ENCODE data around the gene CACNA2D3.

CACNA2D3 gene

GRCh38 chr3:54783611-54784010 is 661.3 kb downstream of the CACNA2D3 start:
- Histone ChIP-seq H3K4me3 (no peak overlapping the region), H3K36me3 (no peaks in the 10 kb centered on the region), H3K27ac (no peak overlapping the region), H3K9me3 (no peaks in the 10 kb centered on the region), H3K4me1 (no peaks in the 10 kb centered on the region), H3K27me3 (no peaks in the 10 kb centered on the region)
- no peak for TF ChIP-seq CTCF (IDR thresholded peaks at IDR 0.05)
- intact Hi-C loops (cut with DNase I; ENCODE audit: low total_unique reads): no loop called here
- no peak for DNase-seq

GRCh38 chr3:54784021-54784420 is 661.7 kb downstream of the CACNA2D3 start:
- Histone ChIP-seq H3K27ac (no peak overlapping the region), H3K27me3 (no peaks in the 10 kb centered on the region), H3K4me3 (no peak overlapping the region), H3K4me1 (no peaks in the 10 kb centered on the region), H3K9me3 (no peaks in the 10 kb centered on the region), H3K36me3 (no peaks in the 10 kb centered on the region)
- intact Hi-C loops (cut with DNase I; ENCODE audit: low total_unique reads): no loop called here
- TF ChIP-seq CTCF (IDR thresholded peaks at IDR 0.05): no peak
- no peak for DNase-seq

GRCh38 chr3:54785976-54786375 is 663.6 kb downstream of the CACNA2D3 start:
- Histone ChIP-seq H3K27ac (no peak overlapping the region), H3K4me3 (no peak overlapping the region), H3K4me1 (no peaks in the 10 kb centered on the region), H3K36me3 (no peaks in the 10 kb centered on the region), H3K27me3 (no peaks in the 10 kb centered on the region), H3K9me3 (no peaks in the 10 kb centered on the region)
- intact Hi-C loops (cut with DNase I; ENCODE audit: low total_unique reads): no loop called here
- no peak for DNase-seq
- TF ChIP-seq CTCF (IDR thresholded peaks at IDR 0.05): no peak

- H3K36me3 ChIP-seq: no peaks in the 10 kb centered on the region
- no peak overlapping the region for H3K27ac ChIP-seq
- intact Hi-C loops (cut with DNase I; ENCODE audit: low total_unique reads): no loop called here
- H3K9me3 ChIP-seq: no peaks in the 10 kb centered on the region
- H3K27me3 ChIP-seq: no peaks in the 10 kb centered on the region
- TF ChIP-seq CTCF (IDR thresholded peaks at IDR 0.05): no peak
- no peaks in the 10 kb centered on the region for H3K4me1 ChIP-seq
- no peak overlapping the region for H3K4me3 ChIP-seq
- DNase-seq: no peak
Measured at GRCh38 chr3:54790051-54790450, 667.7 kb downstream of the CACNA2D3 start.

GRCh38 chr3:54791501-54792156 is 669.3 kb downstream of the CACNA2D3 start:
- no peak for DNase-seq
- Histone ChIP-seq H3K27ac (no peak overlapping the region), H3K27me3 (no peaks in the 10 kb centered on the region), H3K9me3 (no peaks in the 10 kb centered on the region), H3K4me3 (no peak overlapping the region), H3K36me3 (no peaks in the 10 kb centered on the region), H3K4me1 (no peaks in the 10 kb centered on the region)
- TF ChIP-seq CTCF (IDR thresholded peaks at IDR 0.05): no peak
- intact Hi-C loops (cut with DNase I; ENCODE audit: low total_unique reads): no loop called here

- no peaks in the 10 kb centered on the region for H3K27me3 ChIP-seq
- intact Hi-C loops (cut with DNase I; ENCODE audit: low total_unique reads): no loop called here
- DNase-seq: no peak
- no peak for TF ChIP-seq CTCF (IDR thresholded peaks at IDR 0.05)
- H3K36me3 ChIP-seq: no peaks in the 10 kb centered on the region
- H3K9me3 ChIP-seq: no peaks in the 10 kb centered on the region
- no peak overlapping the region for H3K4me3 ChIP-seq
- no peaks in the 10 kb centered on the region for H3K4me1 ChIP-seq
- H3K27ac ChIP-seq: no peak overlapping the region
Measured at GRCh38 chr3:54792584-54792983, 670.2 kb downstream of the CACNA2D3 start.
